HFFc6 (cell line): Measurements from ENCODE around the gene OPA1. TPM values are rescaled to one million over a fixed set of nuclear protein-coding genes. Genes with fewer than 3 reads are reported as not detected.

ENCODE experiments used
- DNase-seq: peaks from one replicate; pipeline ENCODE4 v3.0.0-alpha.2; 2018
- H3K27ac Mint-ChIP-seq: 2 replicates; pipeline ENCODE4 v1.8.0; 2020; ENCODE audit warnings: mild to moderate bottlenecking, mixed read lengths
- H3K27me3 Mint-ChIP-seq: 2 replicates; pipeline ENCODE4 v1.8.0; 2021; ENCODE audit warnings: mild to moderate bottlenecking, moderate library complexity, mixed read lengths; ENCODE audit not compliant: insufficient read depth
- H3K36me3 Mint-ChIP-seq: 2 replicates; pipeline ENCODE4 v1.8.0; 2021; ENCODE audit warnings: low read depth, mixed read lengths
- H3K4me1 Mint-ChIP-seq: 2 replicates; pipeline ENCODE4 v1.8.0; 2020; ENCODE audit warnings: low read depth, mixed read lengths
- H3K4me3 Mint-ChIP-seq: 2 replicates; pipeline ENCODE4 v1.8.0; 2020; ENCODE audit warnings: mild to moderate bottlenecking, moderate library complexity, mixed read lengths
- H3K9me3 Mint-ChIP-seq: 2 replicates; pipeline ENCODE4 v1.8.0; 2020; ENCODE audit warnings: mild to moderate bottlenecking, mixed read lengths
- total RNA-seq, 6 experiments: library from RNA; stranded (reverse); fragmentation: NEBNext Ultra II Directional; extraction: Animal tissue kit (Norgen Biotek cat#: 25700); gene quantifications; 2 replicates in 1 of 6; 3 replicates in 5 of 6; pipeline ENCODE4 v1.2.3, GENCODE V29; 2021
- TF ChIP-seq, protein P1 (sequence below): fragments of 200-600 bp; sonication (generic); IDR thresholded peaks from 2 replicates; pipeline ENCODE4 v1.5.0; 2021; ENCODE audit warnings: antibody characterized with exemption, mild to moderate bottlenecking

Gene OPA1
- total RNA-seq, 6 experiments from 2014 or later, result 55.7 to 69.0 (median 64.9) TPM

GRCh38 chr3:193573403-193574191 lies 19.4 kb upstream of the OPA1 start:
- Mint-ChIP-seq H3K4me1 (peaks cover 14% of the 10 kb centered on the region), H3K27ac (no peak overlapping the region), H3K9me3 (no peaks in the 10 kb centered on the region), H3K4me3 (no peak overlapping the region), H3K27me3 (no peaks in the 10 kb centered on the region; the same call in none of the 2 replicates), H3K36me3 (no peaks in the 10 kb centered on the region)
- DNase-seq, result no peak
- TF ChIP-seq, protein P1, sequence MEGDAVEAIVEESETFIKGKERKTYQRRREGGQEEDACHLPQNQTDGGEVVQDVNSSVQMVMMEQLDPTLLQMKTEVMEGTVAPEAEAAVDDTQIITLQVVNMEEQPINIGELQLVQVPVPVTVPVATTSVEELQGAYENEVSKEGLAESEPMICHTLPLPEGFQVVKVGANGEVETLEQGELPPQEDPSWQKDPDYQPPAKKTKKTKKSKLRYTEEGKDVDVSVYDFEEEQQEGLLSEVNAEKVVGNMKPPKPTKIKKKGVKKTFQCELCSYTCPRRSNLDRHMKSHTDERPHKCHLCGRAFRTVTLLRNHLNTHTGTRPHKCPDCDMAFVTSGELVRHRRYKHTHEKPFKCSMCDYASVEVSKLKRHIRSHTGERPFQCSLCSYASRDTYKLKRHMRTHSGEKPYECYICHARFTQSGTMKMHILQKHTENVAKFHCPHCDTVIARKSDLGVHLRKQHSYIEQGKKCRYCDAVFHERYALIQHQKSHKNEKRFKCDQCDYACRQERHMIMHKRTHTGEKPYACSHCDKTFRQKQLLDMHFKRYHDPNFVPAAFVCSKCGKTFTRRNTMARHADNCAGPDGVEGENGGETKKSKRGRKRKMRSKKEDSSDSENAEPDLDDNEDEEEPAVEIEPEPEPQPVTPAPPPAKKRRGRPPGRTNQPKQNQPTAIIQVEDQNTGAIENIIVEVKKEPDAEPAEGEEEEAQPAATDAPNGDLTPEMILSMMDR, result no peak

DNA sequence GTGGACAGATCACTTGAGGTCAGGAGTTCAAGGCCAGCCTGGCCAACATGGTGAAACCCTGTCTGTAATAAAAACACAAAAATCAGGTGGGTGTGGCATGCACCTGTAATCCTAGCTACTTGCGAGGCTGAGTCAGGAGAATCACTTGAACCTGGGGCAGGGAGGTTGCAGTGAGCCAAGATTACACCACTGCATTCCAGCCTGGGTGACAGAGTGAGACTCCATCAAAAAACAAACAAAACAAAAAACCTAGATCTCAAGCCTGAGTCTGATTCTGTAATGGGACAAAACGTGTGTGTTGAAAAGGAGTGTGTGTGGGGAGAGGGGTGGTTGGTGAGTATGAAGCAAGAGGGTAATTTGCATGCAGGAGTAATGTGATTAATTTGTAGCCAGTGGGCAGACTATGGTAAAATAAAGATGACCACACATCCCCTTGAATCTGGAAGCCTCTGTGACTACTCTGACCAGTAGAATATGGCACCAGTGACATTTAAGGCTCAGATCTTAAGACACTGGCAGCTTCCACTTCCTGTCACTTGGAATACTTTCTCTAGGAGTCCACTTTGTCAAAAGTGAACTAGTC lies 18.4 kb upstream of the OPA1 start:
- H3K27me3 Mint-ChIP-seq, result no peaks in the 10 kb centered on the region; the same call in none of the 2 replicates
- no peak overlapping the region for H3K4me3 Mint-ChIP-seq
- no peaks in the 10 kb centered on the region for H3K9me3 Mint-ChIP-seq
- H3K27ac Mint-ChIP-seq, result no peak overlapping the region
- no peaks in the 10 kb centered on the region for H3K36me3 Mint-ChIP-seq
- H3K4me1 Mint-ChIP-seq, result peaks cover 14% of the 10 kb centered on the region
- no peak for DNase-seq
- TF ChIP-seq, protein P1, result no peak

DNA sequence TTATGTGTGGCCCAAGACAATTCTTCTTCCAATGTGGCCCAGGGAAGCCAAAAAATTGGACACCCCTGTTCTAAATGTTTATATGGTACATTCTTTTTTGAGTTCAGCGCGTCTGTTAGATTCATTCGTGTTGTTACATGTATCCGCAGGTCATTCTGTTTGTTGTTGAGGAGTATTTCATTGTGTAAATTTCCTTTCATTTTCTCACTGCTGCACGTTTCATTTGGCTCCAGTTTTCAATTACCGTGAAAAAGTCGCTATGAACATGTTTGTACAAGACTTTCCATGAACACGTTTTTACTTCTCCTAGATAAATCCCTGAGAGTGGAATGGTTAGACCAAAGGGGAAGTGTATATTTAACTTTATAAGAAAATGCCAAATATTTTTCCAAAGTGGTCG lies 7.5 kb upstream of the OPA1 start:
- Mint-ChIP-seq H3K27me3 (peaks cover 3% of the 10 kb centered on the region), H3K27ac (no peak overlapping the region), H3K4me1 (peaks cover 8% of the 10 kb centered on the region), H3K9me3 (no peaks in the 10 kb centered on the region), H3K4me3 (no peak overlapping the region), H3K36me3 (no peaks in the 10 kb centered on the region)
- DNase-seq, result no peak
- TF ChIP-seq, protein P1, result no peak

DNA sequence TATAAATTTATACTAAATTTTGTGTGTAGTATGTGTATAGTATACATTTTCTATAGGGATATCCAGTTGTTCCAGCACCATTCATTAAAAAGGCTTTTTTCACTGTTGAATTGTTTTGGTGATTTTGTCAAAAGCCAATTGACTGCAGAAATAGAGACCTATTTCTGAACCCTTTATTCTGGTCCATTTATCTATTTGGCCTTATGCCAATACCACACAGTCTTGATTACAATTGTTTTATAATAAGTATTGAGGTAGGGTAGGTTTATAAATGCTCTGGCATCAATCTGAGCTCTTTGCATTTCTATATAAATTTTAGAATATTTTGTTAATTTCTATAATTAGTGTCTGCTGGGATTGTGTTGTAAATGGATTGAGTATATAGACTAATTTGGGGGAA lies 6.5 kb upstream of the OPA1 start:
- Mint-ChIP-seq H3K27me3 (peaks cover 3% of the 10 kb centered on the region), H3K27ac (no peak overlapping the region), H3K9me3 (no peaks in the 10 kb centered on the region), H3K4me1 (peaks cover 9% of the 10 kb centered on the region), H3K4me3 (no peak overlapping the region), H3K36me3 (no peaks in the 10 kb centered on the region)
- TF ChIP-seq, protein P1, result no peak
- no peak for DNase-seq

- H3K4me1 Mint-ChIP-seq, result peaks cover 19% of the 10 kb centered on the region
- H3K27me3 Mint-ChIP-seq, result peaks cover 3% of the 10 kb centered on the region
- no peak for DNase-seq
- no peaks in the 10 kb centered on the region for H3K9me3 Mint-ChIP-seq
- TF ChIP-seq, protein P1, result no peak
- no peak overlapping the region for H3K4me3 Mint-ChIP-seq
- H3K36me3 Mint-ChIP-seq, result peaks cover 6% of the 10 kb centered on the region
- H3K27ac Mint-ChIP-seq, result no peak overlapping the region
Measured at GRCh38 chr3:193589129-193589528, 3.9 kb upstream of the OPA1 start.
